Measurements from ENCODE around the gene MAP3K5.

Gene MAP3K5

GRCh38 chr6:136548582-136549299 lies 243.5 kb downstream of the MAP3K5 start:
- DNase-seq (ENCODE audit: low read depth in 4 of 4, low spot score in 1 of 4): no peak

- no peak for DNase-seq (ENCODE audit: low read depth in 4 of 4, low spot score in 1 of 4)
These were observed 244.4 kb downstream of the MAP3K5 start for GRCh38 chr6:136547871-136548270.

GRCh38 chr6:136547336-136547735 lies 244.9 kb downstream of the MAP3K5 start:
- DNase-seq (ENCODE audit: low read depth in 4 of 4, low spot score in 1 of 4): no peak

GRCh38 chr6:136546331-136546730 lies 245.9 kb downstream of the MAP3K5 start:
- DNase-seq (ENCODE audit: low read depth in 4 of 4, low spot score in 1 of 4): no peak

- no peak for DNase-seq (ENCODE audit: low read depth in 4 of 4, low spot score in 1 of 4)
These were observed 248.0 kb downstream of the MAP3K5 start for GRCh38 chr6:136544326-136544725.

GRCh38 chr6:136541395-136541794 lies 250.9 kb downstream of the MAP3K5 start:
- no peak for DNase-seq (ENCODE audit: low read depth in 4 of 4, low spot score in 1 of 4)

- no peak for DNase-seq (ENCODE audit: low read depth in 4 of 4, low spot score in 1 of 4)
These were observed 252.2 kb downstream of the MAP3K5 start for GRCh38 chr6:136539967-136540652.

- DNase-seq (ENCODE audit: low read depth in 4 of 4, low spot score in 1 of 4): no peak
These were observed 253.4 kb downstream of the MAP3K5 start for GRCh38 chr6:136538836-136539235.

- no peak for DNase-seq (ENCODE audit: low read depth in 4 of 4, low spot score in 1 of 4)
These were observed 256.2 kb downstream of the MAP3K5 start for GRCh38 chr6:136535880-136536650.

GRCh38 chr6:136535017-136535765 lies 257.1 kb downstream of the MAP3K5 start:
- DNase-seq (ENCODE audit: low read depth in 4 of 4, low spot score in 1 of 4): no peak

- DNase-seq (ENCODE audit: low read depth in 4 of 4, low spot score in 1 of 4): no peak
These were observed 258.0 kb downstream of the MAP3K5 start for GRCh38 chr6:136534268-136534667.

- DNase-seq (ENCODE audit: low read depth in 4 of 4, low spot score in 1 of 4): no peak
These were observed 258.8 kb downstream of the MAP3K5 start for GRCh38 chr6:136533487-136533886.

- DNase-seq (ENCODE audit: low read depth in 4 of 4, low spot score in 1 of 4): no peak
These were observed 260.2 kb downstream of the MAP3K5 start for GRCh38 chr6:136532030-136532429.

GRCh38 chr6:136529710-136530109 lies 262.6 kb downstream of the MAP3K5 start:
- DNase-seq (ENCODE audit: low read depth in 4 of 4, low spot score in 1 of 4): no peak

GRCh38 chr6:136528477-136528876 lies 263.8 kb downstream of the MAP3K5 start:
- no peak for DNase-seq (ENCODE audit: low read depth in 4 of 4, low spot score in 1 of 4)

GRCh38 chr6:136527831-136528230 lies 264.4 kb downstream of the MAP3K5 start:
- no peak for DNase-seq (ENCODE audit: low read depth in 4 of 4, low spot score in 1 of 4)

- DNase-seq (ENCODE audit: low read depth in 4 of 4, low spot score in 1 of 4): no peak
These were observed 265.3 kb downstream of the MAP3K5 start for GRCh38 chr6:136526937-136527336.

- no peak for DNase-seq (ENCODE audit: low read depth in 4 of 4, low spot score in 1 of 4)
These were observed 265.9 kb downstream of the MAP3K5 start for GRCh38 chr6:136526196-136526930.

GRCh38 chr6:136525586-136526195 lies 266.6 kb downstream of the MAP3K5 start:
- no peak for DNase-seq (ENCODE audit: low read depth in 4 of 4, low spot score in 1 of 4)

- DNase-seq (ENCODE audit: low read depth in 4 of 4, low spot score in 1 of 4): no peak
These were observed 267.3 kb downstream of the MAP3K5 start for GRCh38 chr6:136524936-136525413.

Data from stimulated activated CD4-positive, alpha-beta T cell treated with anti-CD3 and anti-CD28 coated beads, Interleukin-1b, Interleukin-23, amount 100 ng/mL, for 24 hours (primary cell).